HepG2 (cell line): Measurements from ENCODE around the gene PSMB2. TPM values are rescaled to one million over a fixed set of nuclear protein-coding genes. Genes with fewer than 3 reads are reported as not detected.

ENCODE experiments used
- CAMTA2 ChIP-seq: sonication (generic); formaldehyde crosslinking; IDR thresholded peaks from 2 replicates; pipeline ENCODE4 v1.4.0; 2020; ENCODE audit warnings: mild to moderate bottlenecking, missing genetic modification reagents, borderline replicate concordance
- ERF ChIP-seq: IDR thresholded peaks from 2 replicates; pipeline ENCODE4 v1.6.1; 2018; ENCODE audit warnings: missing biosample characterization, missing genetic modification reagents
- GPN1 ChIP-seq: sonication (generic); formaldehyde crosslinking; IDR thresholded peaks from 2 replicates; pipeline ENCODE4 v1.5.1; 2020; ENCODE audit warnings: missing genetic modification reagents, borderline replicate concordance
- MEIS2 ChIP-seq: sonication (generic); formaldehyde crosslinking; IDR thresholded peaks from 2 replicates; pipeline ENCODE4 v1.9.0; 2021; ENCODE audit warnings: mild to moderate bottlenecking, missing genetic modification reagents
- NFKBIZ ChIP-seq: IDR thresholded peaks from 2 replicates; pipeline ENCODE4 v1.6.1; 2018; ENCODE audit warnings: missing genetic modification reagents, missing compliant biosample characterization
- PHF21A ChIP-seq: sonication (generic); formaldehyde crosslinking; IDR thresholded peaks from 2 replicates; pipeline ENCODE4 v1.5.0; 2020; ENCODE audit warnings: mild to moderate bottlenecking, missing genetic modification reagents
- POLR2AphosphoS5 ChIP-seq: IDR thresholded peaks from 2 replicates; pipeline ENCODE4 v1.6.1; 2012; ENCODE audit warnings: low read depth, low read length
- RARG ChIP-seq: sonication (generic); formaldehyde crosslinking; IDR thresholded peaks from 2 replicates; pipeline ENCODE4 v1.4.0; 2020; ENCODE audit warnings: low read depth, mild to moderate bottlenecking, missing genetic modification reagents
- SP5 ChIP-seq: IDR thresholded peaks from 2 replicates; pipeline ENCODE4 v1.6.1; 2016; ENCODE audit warnings: low read depth, borderline replicate concordance
- ZBTB7B ChIP-seq: sonication (generic); formaldehyde crosslinking; IDR thresholded peaks from 2 replicates; pipeline ENCODE4 v1.4.0; 2020; ENCODE audit warnings: missing genetic modification reagents
- ZNF577 ChIP-seq: sonication (generic); formaldehyde crosslinking; IDR thresholded peaks from 2 replicates; pipeline ENCODE4 v1.4.0; 2020; ENCODE audit warnings: mild to moderate bottlenecking, low read depth, missing genetic modification reagents, borderline replicate concordance
- ZNF598 ChIP-seq: sonication (generic); formaldehyde crosslinking; IDR thresholded peaks from 2 replicates; pipeline ENCODE4 v1.5.1; 2020; ENCODE audit warnings: mild to moderate bottlenecking, missing genetic modification reagents, borderline replicate concordance
- ZNF674 ChIP-seq: sonication (generic); formaldehyde crosslinking; IDR thresholded peaks from 2 replicates; pipeline ENCODE4 v1.5.0; 2020; ENCODE audit warnings: low read depth, mild to moderate bottlenecking, missing genetic modification reagents
- polyA plus RNA-seq, 8 experiments: library from polyadenylated mRNA; depleted of rRNA in 3 of 8; stranded (reverse) in 7 of 8; unstranded in 1 of 8; fragments of >200 nt; fragmentation: Illumina TruSeq in 4 of 8; extraction: Trizol in 4 of 8; gene quantifications; 2 replicates each; pipeline versions ENCODE4 v1.2.1 to v1.2.3, GENCODE V29; 2011 to 2016; ENCODE audit warnings: low read depth in 4 of 8, missing spikeins in 1 of 8, mixed read lengths in 1 of 8; ENCODE audit not compliant: insufficient read depth in 1 of 8
- total RNA-seq, 5 experiments: library from RNA; depleted of rRNA; stranded (reverse); fragments of >200 nt; fragmentation: Illumina TruSeq; extraction: Trizol; gene quantifications; 2 replicates each; pipeline ENCODE4 v1.2.3, GENCODE V29; 2016; ENCODE audit warnings: low read depth in 1 of 5
- TF ChIP-seq, protein P1 (sequence below): sonication (generic); formaldehyde crosslinking; IDR thresholded peaks from 2 replicates; pipeline ENCODE4 v1.5.1; 2020; ENCODE audit warnings: mild to moderate bottlenecking, missing genetic modification reagents, moderate library complexity
- TF ChIP-seq, protein P2 (sequence below): sonication (generic); formaldehyde crosslinking; IDR thresholded peaks from 2 replicates; pipeline ENCODE4 v1.9.0; 2021; ENCODE audit warnings: mild to moderate bottlenecking, missing genetic modification reagents
- TF ChIP-seq, protein P3 (sequence below): sonication (generic); formaldehyde crosslinking; IDR thresholded peaks from 2 replicates; pipeline ENCODE4 v1.5.1; 2020; ENCODE audit warnings: mild to moderate bottlenecking, missing genetic modification reagents, borderline replicate concordance

The PSMB2 gene
- total and polyA plus RNA-seq, 2 of the 13 experiments (the other 11 are each of a cell fraction or from before 2014, with no cell fraction given), result 60.6 to 62.2 TPM

DNA sequence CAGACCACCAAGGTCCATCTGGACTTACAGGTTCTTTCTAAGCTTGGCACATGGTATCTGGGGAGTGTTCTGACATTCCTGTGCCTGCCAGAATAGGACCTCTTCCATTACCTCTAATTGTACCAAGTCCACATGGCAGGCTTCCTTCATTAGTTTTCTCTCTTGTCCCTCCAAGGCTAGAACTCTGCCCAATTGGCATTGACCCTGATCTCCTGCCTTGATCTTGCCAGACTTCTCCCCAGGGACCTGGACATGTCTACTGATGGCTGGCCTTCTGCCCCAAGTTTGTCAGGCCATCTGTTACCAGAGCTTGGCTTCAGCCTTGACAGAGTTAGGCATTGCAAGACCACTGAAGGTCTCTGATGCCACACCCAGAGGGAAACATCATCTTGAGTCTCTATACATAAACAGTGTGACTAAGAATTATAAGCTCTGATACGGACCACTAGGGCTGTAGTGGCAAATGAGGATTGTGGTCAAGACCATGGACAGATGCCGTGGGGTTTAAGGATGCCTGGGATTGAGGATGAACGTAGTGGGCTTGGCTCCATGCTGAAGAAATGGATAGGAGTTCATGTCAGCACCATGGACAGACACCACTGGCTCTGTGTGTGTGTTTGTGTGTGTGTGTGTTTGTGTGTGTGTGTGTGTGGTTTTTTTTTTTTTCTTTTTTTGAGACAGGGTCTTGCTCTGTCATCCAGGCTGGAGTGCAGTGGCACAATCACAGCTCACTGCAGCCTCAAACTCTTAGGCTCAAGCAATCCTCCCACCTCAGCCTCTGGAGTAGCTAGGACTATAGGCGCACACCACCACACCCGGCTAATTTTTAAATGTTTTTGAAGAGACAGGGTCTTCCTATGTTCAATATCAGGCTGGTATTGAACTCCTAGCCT is 19.5 kb upstream of the PSMB2 start (continued):
- TF ChIP-seq, protein P1, sequence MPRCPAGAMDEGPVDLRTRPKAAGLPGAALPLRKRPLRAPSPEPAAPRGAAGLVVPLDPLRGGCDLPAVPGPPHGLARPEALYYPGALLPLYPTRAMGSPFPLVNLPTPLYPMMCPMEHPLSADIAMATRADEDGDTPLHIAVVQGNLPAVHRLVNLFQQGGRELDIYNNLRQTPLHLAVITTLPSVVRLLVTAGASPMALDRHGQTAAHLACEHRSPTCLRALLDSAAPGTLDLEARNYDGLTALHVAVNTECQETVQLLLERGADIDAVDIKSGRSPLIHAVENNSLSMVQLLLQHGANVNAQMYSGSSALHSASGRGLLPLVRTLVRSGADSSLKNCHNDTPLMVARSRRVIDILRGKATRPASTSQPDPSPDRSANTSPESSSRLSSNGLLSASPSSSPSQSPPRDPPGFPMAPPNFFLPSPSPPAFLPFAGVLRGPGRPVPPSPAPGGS (CRISPR knock-in tag), result no peak
- no peak for TF ChIP-seq ZBTB7B (CRISPR knock-in tag)
- TF ChIP-seq ERF, result 0 out of 2 replicates have a peak, but pooled peaks have one; percentile 29
- TF ChIP-seq ZNF674 (CRISPR knock-in tag), result no peak
- no peak for TF ChIP-seq SP5 (CRISPR knock-in tag)
- no peak for TF ChIP-seq MEIS2 (CRISPR knock-in tag)
- TF ChIP-seq, protein P2, sequence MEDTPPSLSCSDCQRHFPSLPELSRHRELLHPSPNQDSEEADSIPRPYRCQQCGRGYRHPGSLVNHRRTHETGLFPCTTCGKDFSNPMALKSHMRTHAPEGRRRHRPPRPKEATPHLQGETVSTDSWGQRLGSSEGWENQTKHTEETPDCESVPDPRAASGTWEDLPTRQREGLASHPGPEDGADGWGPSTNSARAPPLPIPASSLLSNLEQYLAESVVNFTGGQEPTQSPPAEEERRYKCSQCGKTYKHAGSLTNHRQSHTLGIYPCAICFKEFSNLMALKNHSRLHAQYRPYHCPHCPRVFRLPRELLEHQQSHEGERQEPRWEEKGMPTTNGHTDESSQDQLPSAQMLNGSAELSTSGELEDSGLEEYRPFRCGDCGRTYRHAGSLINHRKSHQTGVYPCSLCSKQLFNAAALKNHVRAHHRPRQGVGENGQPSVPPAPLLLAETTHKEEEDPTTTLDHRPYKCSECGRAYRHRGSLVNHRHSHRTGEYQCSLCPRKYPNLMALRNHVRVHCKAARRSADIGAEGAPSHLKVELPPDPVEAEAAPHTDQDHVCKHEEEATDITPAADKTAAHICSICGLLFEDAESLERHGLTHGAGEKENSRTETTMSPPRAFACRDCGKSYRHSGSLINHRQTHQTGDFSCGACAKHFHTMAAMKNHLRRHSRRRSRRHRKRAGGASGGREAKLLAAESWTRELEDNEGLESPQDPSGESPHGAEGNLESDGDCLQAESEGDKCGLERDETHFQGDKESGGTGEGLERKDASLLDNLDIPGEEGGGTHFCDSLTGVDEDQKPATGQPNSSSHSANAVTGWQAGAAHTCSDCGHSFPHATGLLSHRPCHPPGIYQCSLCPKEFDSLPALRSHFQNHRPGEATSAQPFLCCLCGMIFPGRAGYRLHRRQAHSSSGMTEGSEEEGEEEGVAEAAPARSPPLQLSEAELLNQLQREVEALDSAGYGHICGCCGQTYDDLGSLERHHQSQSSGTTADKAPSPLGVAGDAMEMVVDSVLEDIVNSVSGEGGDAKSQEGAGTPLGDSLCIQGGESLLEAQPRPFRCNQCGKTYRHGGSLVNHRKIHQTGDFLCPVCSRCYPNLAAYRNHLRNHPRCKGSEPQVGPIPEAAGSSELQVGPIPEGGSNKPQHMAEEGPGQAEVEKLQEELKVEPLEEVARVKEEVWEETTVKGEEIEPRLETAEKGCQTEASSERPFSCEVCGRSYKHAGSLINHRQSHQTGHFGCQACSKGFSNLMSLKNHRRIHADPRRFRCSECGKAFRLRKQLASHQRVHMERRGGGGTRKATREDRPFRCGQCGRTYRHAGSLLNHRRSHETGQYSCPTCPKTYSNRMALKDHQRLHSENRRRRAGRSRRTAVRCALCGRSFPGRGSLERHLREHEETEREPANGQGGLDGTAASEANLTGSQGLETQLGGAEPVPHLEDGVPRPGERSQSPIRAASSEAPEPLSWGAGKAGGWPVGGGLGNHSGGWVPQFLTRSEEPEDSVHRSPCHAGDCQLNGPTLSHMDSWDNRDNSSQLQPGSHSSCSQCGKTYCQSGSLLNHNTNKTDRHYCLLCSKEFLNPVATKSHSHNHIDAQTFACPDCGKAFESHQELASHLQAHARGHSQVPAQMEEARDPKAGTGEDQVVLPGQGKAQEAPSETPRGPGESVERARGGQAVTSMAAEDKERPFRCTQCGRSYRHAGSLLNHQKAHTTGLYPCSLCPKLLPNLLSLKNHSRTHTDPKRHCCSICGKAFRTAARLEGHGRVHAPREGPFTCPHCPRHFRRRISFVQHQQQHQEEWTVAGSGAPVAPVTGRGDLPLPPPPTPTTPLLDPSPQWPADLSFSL (CRISPR knock-in tag), result peak; percentile 68
- no peak for TF ChIP-seq NFKBIZ (CRISPR knock-in tag)
- no peak for TF ChIP-seq RARG (CRISPR knock-in tag)
- no peak for TF ChIP-seq POLR2AphosphoS5
- TF ChIP-seq ZNF577 (CRISPR knock-in tag), result no peak
- no peak for TF ChIP-seq GPN1 (CRISPR knock-in tag)
- TF ChIP-seq ZNF598, result no peak
- no peak for TF ChIP-seq CAMTA2 (CRISPR knock-in tag)
- TF ChIP-seq, protein P3, sequence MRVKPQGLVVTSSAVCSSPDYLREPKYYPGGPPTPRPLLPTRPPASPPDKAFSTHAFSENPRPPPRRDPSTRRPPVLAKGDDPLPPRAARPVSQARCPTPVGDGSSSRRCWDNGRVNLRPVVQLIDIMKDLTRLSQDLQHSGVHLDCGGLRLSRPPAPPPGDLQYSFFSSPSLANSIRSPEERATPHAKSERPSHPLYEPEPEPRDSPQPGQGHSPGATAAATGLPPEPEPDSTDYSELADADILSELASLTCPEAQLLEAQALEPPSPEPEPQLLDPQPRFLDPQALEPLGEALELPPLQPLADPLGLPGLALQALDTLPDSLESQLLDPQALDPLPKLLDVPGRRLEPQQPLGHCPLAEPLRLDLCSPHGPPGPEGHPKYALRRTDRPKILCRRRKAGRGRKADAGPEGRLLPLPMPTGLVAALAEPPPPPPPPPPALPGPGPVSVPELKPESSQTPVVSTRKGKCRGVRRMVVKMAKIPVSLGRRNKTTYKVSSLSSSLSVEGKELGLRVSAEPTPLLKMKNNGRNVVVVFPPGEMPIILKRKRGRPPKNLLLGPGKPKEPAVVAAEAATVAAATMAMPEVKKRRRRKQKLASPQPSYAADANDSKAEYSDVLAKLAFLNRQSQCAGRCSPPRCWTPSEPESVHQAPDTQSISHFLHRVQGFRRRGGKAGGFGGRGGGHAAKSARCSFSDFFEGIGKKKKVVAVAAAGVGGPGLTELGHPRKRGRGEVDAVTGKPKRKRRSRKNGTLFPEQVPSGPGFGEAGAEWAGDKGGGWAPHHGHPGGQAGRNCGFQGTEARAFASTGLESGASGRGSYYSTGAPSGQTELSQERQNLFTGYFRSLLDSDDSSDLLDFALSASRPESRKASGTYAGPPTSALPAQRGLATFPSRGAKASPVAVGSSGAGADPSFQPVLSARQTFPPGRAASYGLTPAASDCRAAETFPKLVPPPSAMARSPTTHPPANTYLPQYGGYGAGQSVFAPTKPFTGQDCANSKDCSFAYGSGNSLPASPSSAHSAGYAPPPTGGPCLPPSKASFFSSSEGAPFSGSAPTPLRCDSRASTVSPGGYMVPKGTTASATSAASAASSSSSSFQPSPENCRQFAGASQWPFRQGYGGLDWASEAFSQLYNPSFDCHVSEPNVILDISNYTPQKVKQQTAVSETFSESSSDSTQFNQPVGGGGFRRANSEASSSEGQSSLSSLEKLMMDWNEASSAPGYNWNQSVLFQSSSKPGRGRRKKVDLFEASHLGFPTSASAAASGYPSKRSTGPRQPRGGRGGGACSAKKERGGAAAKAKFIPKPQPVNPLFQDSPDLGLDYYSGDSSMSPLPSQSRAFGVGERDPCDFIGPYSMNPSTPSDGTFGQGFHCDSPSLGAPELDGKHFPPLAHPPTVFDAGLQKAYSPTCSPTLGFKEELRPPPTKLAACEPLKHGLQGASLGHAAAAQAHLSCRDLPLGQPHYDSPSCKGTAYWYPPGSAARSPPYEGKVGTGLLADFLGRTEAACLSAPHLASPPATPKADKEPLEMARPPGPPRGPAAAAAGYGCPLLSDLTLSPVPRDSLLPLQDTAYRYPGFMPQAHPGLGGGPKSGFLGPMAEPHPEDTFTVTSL (CRISPR knock-in tag), result no peak
- TF ChIP-seq PHF21A, result no peak
